Lung microvascular endothelial cell (primary cell): ENCODE data around the gene RERE. TPM values are rescaled to one million over a fixed set of nuclear protein-coding genes. Genes with fewer than 3 reads are reported as not detected.

Experiments
- DNase-seq, 2 donors: peaks; one replicate each; pipeline versions ENCODE4 v3.0.0 to v3.0.0-alpha.2; 2010; ENCODE audit warnings: low read depth in 2 of 2
- total RNA-seq: library from RNA; depleted of rRNA; stranded (reverse); fragments of >200 nt; gene quantifications from 2 replicates; pipeline ENCODE4 v1.2.1, GENCODE V29; 2014

RERE gene
- total RNA-seq, 1 donor from 2014 or later, result 86.5 TPM

DNA sequence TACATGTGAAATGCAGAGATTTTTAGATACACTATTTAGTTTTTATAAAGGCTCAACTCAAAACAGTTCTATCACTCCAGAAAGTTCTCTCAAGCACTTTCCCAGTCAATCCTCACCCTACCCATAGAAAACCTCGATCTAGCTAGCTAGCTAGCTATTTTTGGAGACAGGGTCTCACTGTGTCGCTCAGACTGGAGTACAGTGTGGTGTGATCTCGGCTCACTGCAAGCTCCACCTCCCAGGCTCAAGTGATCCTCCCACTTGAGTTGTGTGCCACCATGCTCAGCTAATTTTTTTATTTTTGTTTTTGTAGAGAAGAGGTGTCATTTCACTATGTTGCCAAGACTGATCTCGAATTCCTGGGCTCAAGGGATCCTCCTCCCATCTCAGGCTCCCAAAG is 236.9 kb downstream of the RERE start:
- no peak for DNase-seq

DNA sequence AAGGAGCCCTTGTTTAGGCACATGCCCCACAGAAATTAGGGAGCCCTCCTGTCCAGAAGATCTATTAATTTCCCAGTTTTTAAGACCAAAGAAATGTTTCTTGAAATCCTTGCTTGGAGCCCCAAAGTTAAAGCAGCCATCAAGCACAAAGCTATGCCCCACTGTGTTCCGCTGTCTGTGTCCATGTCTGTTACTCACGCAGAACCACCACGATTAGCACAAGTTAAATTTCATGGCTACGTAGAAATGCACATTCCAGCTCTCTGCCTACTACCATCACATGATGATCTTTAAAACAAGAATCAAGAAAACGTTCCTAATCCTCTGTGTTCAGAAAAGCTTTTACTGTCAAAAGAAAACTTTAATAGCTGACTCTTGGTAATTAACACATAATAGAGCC is 238.5 kb downstream of the RERE start:
- DNase-seq, result no peak

DNA sequence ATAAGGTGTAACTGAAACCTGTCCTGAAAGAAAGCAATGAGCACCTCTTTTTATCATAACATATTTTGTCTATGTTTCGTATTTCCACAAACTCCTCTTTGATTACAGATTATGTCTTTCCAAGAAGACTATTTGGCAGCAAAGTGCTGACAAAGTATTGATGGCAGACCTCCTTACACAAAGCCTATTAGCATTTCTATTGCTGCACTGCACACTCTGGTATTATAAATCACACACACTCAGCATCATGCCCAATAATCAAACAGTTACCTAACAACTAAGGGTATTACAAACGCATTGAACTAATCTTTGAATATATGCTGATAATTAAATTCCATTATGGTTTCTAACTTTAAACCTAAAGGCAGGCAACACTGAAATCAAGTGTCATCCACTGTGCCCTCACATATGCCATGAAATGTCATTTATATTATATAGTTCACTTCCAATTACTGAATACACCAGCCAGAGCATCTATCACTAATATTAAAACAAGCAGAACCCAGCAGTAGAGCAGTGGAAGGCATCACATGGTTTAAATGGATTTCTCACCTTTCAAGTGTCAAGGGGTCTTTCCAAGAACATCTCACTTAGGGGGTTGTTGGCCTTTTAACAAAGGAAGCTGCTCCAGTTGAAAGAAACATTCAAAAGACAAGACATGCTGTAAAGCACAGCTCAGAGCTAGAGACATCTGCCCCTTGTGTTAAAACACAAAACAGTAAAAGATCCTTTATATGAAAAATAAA is 239.1 kb downstream of the RERE start:
- DNase-seq, result no peak

DNA sequence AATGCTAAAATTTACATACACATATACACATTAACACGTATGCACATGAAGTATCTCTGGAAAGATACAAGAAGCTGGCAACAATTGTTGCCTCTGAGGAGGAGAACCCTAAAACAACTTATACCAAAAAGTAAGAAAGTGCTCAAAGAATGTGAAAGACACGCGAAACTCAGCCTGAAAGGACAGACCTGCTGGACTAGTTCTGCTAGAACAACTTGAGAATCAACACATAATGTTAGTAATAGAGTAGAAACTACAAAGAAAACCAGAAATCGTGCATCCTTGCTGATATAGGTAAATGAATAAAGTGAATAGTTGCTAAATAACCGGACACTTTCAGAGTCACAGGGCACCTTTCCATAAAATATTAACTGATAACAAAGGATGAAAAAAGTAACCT is 242.5 kb downstream of the RERE start:
- DNase-seq, result no peak

DNA sequence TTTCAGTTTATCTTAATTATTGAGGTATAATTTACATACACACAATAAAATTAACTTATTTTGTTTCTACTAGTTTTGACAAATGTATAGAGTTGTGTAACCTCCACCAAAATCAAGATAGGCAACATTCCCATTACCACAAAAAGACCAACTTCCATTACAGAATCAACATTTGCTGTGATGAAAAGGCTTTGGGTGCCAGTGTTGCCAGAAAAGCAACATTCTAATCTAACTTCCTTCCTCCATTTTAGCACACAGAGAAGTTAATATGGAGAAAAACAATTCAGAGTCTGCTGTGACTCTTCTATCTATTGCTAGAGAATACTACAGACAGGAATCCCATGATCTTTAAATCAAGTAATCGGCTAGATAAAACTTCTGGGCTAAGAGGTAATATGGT is 245.3 kb downstream of the RERE start:
- DNase-seq, result peak in 1 of 2 donors; percentile 56

DNA sequence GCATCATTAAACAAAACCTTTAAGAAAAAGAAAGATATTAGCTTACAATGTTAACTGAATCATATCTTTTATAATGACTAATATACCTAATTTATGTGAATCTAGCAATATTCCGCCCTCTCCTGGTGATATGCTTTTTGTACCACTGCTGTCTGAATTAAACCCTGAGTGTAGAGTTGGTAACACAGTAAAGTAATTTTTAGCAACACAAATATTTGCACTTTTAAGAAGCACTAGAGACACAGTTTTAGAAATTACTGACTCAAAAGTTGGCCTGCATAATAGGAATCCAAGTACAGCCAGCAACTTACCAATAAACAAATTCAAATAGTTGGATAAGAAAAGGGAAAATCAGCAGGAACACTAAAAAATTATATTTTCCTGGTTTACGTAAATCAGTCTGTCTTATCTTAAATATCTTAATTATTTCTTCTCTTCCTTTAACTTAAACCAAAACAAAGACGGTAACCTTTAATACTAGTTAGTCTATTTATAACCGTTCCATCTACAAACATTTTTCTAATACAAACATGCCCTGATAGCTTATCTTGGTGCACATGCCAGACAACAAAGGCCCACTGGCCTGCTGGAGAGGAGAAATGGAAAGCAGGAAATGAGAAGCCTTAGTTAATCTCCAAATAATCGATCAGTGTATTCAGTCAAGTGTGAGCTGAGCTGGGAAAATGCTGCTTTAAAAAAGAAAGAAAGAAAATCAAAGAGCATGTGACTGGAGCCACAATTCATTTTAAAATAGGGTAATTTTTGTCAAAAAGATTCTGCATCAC is 246.0 kb downstream of the RERE start:
- DNase-seq, result peak; percentile 69 to 73

DNA sequence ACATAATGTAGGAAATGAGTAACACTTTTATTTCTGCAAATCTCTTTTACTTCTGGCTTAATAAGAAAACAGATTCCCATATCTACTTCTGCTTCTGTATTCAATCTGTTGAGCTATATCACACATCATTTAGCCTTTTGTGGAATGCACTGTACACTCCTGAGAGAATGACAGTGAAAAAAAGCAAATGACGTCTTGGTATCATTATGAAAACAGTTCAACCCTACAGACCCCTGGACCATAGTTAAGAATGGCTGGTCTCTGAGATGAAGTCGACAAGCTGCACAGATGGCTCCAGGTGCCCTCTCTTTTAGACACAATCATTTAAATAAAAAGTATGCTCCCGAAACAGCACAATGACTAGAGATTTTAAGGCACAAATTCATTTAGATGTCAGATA is 247.0 kb downstream of the RERE start:
- no peak for DNase-seq

DNA sequence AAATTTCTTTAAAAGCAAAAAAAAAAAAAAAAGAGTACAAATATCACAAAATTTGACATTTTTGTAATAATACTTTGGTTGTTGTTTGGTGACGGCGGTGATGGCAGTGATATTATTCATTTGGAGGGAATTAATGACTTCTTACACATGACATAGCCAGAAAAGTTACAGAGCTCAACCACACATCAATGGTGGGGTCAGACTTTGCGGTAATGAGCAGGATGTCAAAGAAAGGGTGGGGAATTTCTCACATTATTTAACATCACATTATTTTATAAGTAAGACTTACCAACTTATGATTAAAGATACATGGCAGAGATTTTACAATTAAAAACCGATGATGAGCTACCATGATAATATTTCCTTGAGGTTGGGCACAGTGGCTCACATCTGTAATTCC is 248.2 kb downstream of the RERE start:
- DNase-seq, result no peak

DNA sequence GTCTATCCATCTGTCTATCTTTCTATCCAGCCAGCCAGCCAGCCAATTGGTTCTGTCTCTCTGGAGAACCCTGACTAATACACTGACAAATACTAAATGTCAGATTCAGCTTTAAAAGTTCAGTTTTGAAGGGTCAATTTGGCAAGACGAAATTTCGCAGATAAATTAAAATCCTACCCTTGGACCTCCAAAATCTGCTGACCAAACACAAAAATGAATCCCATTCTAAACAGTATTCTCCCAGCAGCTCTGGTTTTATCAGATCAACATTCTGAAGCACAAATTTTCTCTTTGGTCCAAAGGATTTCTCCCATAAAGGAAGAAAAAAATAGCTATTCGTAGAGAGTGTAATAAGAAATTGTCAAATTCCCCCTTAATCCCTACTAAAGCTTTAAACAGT is 248.6 kb downstream of the RERE start:
- no peak for DNase-seq

DNA sequence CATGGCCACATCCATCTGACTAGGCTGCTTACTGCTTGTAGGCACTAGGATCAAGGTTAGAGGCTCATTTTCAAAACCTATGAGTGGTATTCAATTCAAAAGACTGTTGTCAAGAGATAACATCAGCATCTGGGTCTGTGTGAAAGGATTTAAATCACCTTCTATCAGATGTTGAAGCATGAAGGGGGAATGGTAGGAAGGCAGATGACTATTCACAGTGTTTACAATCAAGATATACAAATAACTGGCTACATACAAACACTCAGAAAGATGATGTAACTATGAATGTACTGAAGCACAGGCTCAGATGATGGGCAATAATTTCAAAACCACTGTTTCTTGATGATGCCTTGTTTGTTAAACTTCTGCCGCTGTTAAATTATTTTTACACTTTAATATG is 250.3 kb downstream of the RERE start:
- peak in 1 of 2 donors; percentile 9 for DNase-seq

DNA sequence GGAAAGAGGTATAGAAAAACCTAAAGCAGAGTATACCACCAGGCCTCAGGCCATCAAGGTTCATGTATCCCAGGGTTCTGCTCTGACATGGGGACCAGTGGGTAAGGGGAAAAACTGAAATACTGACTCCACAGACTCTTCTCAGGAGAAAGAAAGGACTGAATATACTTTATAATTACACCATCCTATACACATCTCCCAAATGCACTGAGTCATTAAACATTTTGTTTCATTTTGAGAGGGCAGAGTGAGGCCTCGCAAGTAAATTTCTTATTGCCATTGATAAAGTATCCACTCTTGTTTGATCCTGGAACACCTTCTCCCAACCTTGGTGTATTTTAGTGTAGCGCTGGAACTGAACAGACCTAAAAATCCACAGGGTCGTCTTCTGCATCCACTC is 251.6 kb downstream of the RERE start:
- DNase-seq, result no peak

DNA sequence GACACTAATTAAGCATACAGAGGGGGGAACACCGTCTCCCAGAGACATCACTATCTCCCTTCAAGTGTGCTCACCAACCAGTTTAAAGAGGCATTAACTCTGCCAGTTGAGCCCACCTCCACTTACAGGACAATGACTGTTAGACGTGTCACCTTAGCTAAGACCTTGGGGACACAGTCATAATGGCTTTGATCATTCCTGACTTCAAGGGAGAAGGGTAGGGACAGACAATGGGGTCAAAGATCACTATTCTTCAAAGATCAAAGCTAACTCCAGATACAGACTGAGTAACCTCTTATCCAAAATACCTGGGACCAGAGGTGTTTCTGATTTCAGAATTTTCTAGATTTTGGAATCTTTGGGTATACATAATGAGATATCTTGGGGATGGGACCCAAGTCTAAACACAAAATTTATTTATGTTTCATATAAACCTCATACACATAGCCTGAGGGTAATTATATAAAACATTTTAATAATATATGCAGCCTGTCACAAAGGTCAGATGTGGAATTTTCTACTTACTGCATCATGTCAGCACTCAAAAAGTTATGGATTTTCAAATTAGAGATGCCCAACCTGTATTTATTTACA is 253.4 kb downstream of the RERE start:
- no peak for DNase-seq

DNA sequence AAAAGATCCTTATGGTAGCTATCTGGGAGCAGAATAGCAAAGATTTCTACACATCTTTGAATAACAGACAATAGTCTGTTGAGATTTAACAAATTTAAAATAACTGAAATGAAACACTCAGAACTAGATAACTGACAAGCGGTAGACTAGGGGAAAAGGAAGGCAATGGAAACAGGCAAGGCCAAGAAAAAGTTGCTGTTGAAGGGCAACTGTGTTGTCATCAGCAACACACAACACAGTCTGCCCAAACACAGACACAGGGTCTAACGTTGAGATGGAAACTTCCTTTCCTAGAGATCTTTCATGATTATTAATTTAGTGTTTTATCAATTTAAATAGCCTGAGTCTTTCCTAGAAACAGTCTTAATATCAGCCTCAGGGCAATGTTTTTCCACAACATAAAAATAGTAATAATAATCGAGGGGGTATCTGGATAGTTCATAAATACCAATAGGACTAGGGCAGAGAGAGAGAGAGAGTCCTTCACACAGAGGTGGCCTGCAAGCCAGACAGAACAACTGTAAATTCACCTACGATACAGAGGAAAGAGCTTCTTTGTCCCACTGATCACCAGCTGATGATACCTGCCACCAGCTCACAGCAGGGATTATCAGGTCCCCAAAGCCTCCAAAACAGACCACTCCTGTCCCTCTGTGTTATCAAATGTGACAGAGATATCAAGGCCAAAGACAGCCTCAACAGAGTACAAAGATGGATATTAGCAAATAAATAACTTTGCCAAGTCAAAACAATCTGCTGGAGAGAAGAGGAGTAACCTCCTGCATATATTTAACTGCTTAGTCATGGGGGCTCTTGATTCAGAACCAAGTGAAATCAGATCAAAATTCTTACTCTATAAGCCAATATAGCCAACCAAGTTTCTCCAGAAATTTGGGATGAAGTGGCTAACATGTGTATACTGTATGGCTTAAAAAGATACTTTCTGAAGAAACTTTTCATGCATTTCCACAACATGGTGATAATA is 254.3 kb downstream of the RERE start:
- DNase-seq, result peak; percentile 23 to 64

DNA sequence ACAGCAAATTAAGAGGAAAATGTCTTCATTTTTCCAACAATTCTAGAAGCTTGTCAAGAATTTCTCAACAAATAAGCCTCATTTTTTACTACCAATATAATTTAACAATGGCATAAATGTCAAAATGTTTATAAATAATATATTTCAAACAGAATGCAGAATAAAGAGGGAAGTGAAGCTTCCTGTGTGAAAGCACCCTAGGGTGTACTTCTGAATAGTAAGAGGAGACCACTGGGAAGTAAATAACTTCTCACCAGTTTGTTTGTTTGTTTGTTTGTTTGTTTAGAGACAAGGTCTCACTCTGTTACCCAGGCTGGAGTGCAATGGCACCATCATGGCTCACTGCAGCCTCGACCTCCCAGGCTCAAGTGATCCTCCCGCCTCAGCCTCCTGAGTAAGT is 255.2 kb downstream of the RERE start:
- no peak for DNase-seq

DNA sequence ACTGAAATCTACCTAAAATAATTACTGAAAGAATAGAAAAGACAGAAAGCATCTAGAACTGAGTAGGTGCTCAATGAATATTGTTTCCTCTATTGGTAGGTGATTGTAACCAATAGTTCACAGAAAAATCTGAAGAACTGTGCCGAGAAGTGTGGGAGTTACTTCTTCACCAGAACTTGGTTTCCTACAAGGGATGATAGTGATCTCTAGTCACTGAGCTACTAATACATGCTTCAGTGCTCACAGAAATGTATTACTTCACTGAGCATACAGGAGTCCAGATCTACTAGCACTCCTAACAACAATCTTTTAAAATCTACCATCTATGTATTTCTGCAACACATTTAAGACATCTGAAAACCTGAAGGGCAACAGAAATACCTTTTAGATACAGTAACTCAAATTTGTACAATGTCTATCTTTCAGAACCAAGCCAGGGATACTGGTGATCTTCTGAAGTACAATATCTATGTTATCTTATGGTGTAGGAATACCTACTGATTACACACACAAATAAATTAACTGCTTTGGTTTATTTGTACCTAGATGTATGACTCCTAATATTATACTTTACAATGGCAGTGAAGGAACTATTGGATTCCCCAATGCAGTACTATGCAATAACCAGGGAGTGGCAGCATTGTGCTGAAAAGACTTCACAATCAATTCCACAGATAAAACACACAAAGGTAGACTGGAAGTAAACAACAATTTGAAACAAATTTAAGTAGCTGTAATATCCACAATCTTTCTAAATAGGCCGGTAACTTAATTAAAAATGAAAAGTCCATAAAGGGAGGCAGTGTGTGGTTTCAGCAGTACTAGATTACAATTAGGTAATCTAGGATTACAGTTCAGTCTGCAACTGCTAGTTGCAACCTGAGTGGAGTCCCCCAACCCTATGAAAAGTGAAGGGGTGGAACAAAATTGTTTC is 256.6 kb downstream of the RERE start:
- DNase-seq, result peak; percentile 63 to 76

DNA sequence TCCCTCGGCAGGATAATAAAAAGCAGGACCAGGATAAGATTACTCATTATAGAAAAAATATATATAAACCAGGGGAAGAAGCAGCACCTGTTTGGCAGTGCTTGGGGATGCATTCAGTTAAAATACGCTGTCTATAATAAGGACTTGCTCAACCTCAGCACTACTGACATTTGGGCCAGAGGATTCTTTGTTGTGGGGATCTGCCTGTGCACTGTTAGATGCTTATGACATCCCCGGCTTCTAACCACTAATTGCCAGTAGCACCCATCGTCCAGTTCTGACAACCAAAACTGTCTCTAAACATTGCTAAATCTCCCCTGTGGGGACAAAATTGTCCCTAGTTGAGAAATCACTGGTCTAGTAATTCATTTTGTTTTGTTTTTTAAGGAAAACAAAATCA is 257.4 kb downstream of the RERE start:
- no peak for DNase-seq

DNA sequence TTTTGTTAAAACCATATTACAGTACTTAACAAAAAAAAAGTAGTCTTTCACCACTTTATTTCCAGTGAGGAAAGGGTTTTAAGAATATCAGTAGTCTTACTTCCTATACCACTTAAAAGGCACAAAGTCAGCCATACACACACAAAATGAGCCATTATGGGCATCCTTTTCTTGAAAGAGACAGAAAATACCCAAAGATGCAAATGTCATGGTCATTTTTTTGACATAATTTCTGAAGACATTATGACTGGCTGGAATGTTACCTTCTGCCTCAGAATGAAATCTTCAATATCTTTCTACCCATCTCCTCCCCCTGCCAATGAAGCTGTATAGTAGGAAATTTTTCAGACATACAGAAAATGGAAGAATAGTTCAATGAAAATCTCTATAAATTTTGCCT is 261.9 kb downstream of the RERE start:
- DNase-seq, result no peak

DNA sequence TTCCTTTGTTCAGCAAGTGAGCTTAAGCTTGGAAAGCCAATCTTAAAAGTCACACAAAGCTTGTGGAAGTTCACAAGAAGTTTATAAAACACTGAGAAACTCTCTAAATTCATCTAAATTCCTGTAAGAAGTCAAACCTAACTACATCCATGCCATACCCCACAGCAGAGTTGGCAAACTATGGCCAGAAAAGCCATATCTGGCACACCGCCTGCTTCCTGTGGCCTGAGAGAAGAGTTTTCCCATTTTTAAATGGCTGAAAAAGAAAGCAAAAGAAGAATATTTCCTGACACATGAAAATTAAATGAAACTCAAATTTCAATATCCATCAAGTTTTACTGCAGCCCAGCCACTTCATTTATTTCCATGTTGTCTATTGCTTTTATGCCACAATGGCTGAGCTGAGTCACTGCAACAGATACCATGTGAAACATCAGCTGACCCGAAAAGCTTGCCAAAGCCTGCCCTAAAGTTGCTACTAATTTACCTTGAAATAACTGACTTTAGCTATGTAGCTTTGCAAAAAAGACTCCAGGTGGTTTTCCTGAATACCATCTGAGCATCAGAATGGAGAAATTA is 262.4 kb downstream of the RERE start:
- DNase-seq, result peak; percentile 48 to 86

DNA sequence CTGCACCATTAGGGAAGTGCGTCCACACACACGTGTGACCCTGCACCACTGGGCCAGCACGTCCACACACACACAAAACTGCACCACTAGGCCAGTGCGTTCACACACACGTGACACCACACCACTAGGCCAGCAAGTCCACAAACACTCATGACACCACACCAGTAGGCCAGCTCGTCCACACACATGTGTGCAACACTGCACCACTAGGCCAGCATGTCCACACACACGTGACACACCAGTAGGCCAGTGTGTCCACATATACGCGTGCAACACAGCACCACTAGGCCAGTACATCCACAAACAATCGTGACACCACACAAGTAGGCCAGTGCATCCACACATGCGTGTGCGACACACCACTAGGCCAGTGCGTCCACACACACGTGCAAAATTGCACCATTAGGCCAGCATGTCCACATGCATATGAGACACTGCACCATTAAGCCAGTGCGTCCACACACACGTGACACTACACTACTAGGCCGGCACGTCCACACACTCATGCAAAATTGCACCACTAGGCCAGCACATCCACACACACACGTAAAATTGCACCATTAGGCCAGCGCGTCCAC is 264.5 kb downstream of the RERE start:
- DNase-seq, result no peak
